BLaER1 treated with 17β-estradiol and CSF1 and Interleukin-3, amounts not matched to agents 10 nM and 100 nM (cell line): Measurements from ENCODE around the gene EHHADH.

ENCODE experiments used
- H3K27ac ChIP-seq, 11 experiments: shearing (Covaris generic); formaldehyde crosslinking; 2 replicates each; pipeline ENCODE4 v1.8.1; 2022
- H3K27me3 ChIP-seq, 11 experiments: shearing (Covaris generic); formaldehyde crosslinking; 2 replicates each; pipeline ENCODE4 v1.8.1; 2022
- H3K36me3 ChIP-seq, 11 experiments: shearing (Covaris generic); formaldehyde crosslinking; 2 replicates each; pipeline ENCODE4 v1.8.1; 2022
- H3K4me1 ChIP-seq, 10 experiments: shearing (Covaris generic); formaldehyde crosslinking; 2 replicates each; pipeline ENCODE4 v1.8.1; 2022
- H3K4me2 ChIP-seq, 11 experiments: shearing (Covaris generic); formaldehyde crosslinking; 2 replicates each; pipeline ENCODE4 v1.8.1; 2022
- H3K4me3 ChIP-seq, 10 experiments: shearing (Covaris generic); formaldehyde crosslinking; 2 replicates each; pipeline ENCODE4 v1.8.1; 2022
- H3K9ac ChIP-seq, 11 experiments: shearing (Covaris generic); formaldehyde crosslinking; 2 replicates each; pipeline ENCODE4 v1.8.1; 2022
- H3K9me3 ChIP-seq, 11 experiments: shearing (Covaris generic); formaldehyde crosslinking; replicated peaks in 1 of 11; 2 replicates each; pipeline ENCODE4 v1.8.1; 2022
- H4K20me1 ChIP-seq, 11 experiments: shearing (Covaris generic); formaldehyde crosslinking; 2 replicates each; pipeline ENCODE4 v1.8.1; 2022
- Cebpa-rat ChIP-seq, 11 experiments: shearing (Covaris generic); IDR thresholded peaks; 2 replicates each; pipeline ENCODE4 v1.8.1; 2022

The EHHADH gene

DNA sequence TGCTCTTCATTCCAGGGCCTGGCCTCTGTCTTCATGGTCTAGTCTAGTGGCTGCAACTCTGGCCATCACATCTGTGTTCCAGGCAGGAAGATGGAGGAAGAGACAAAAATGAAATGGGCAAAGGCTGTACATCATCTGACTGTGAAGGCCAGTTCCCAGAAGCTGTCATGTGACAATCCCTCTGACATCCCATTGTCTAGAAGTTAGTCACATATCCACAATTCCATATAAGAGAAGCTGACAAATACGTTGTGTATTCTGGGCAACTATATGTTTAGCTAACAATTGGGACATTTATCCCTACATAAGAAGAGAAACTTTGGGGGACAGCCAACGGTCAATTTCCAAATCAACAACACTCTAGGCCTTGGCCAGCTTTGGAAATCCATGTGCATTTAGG lies 66.5 kb downstream of the EHHADH start:
- Histone ChIP-seq H3K4me1 (no peaks in the 10 kb centered on the region), H3K27me3 (no peaks in the 10 kb centered on the region), H3K27ac (no peak overlapping the region), H4K20me1 (no peaks in the 10 kb centered on the region), H3K4me3 (no peak overlapping the region), H3K36me3 (no peaks in the 10 kb centered on the region), H3K9me3 (0 out of 22 replicates have a peak, but pooled peaks cover 0 to 3% (median 0%) of the 10 kb centered on the region in 11 experiments), H3K4me2 (no peak overlapping the region), H3K9ac (no peak overlapping the region)
- no peak for TF ChIP-seq Cebpa-rat (IDR thresholded peaks at IDR 0.05)

DNA sequence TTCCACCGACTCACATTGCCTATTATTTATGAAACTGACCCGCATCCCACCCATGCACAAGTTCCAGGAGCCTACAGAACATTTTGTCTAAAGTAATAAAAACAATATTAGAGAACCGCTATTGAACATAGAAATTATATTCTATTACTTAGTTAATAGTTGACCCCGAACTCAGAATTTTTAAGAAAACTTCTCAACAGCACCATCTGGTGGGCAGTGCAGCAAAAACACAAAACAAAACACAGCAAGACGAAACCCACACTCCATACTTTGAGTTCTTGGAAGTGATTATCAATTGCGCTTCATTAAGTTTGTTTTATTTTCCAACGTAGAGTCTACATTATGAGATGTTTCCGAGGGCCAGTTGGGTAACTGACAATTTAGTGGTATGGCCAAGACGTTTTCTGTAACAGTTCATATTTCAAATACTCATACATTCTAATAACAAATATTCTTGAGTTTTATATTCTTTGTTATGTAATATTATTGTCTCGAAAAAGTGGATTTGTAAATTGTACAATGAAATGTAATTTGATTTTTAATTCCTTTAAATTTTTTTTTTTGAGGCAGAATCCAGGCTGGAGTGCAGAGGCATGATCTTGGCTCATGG lies 77.0 kb downstream of the EHHADH start:
- Histone ChIP-seq H3K4me2 (no peak overlapping the region; a peak in 1 of 22 replicates), H3K27ac (no peak overlapping the region), H3K4me3 (no peak overlapping the region), H3K27me3 (no peaks in the 10 kb centered on the region), H3K4me1 (peaks cover 20 to 47% (median 34%) of the 10 kb centered on the region in 10 experiments), H4K20me1 (no peaks in the 10 kb centered on the region), H3K9ac (no peak overlapping the region), H3K9me3 (no peaks in the 10 kb centered on the region), H3K36me3 (no peaks in the 10 kb centered on the region)
- TF ChIP-seq Cebpa-rat (IDR thresholded peaks at IDR 0.05), result no peak

DNA sequence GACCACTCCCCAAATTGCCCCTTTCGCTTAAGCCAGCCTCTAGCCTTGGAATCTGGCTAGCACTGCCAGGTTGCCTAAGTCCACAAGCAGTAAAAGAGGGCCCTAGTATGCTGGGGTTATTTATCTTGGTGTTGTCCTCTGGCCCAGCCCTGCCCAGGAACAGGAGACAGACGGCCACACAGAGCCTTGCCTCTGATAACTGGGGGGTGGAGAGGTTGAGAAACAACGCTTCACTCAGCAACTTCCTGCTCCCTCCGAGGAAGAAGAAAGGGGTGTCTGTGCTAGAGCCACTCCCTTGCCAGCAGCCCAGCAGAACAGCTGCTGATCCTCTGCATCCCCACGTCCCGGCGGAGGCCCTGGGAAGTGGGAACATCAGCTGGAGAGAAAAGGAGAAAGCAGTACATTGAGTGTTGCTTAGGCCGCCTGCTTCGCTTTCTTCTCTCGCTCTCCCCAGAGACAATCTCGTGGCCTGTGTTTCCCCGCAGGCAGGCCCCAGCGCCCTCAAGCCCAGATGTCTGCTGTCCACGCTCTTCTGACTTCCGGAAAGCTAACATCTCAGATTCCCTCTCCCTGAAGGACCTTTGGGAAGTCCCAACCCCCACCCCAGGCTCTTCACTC lies 78.4 kb downstream of the EHHADH start:
- Histone ChIP-seq H4K20me1 (no peaks in the 10 kb centered on the region), H3K4me1 (peaks cover 20 to 53% (median 34%) of the 10 kb centered on the region in 10 experiments), H3K4me2 (peak overlapping the region; percentile 69 to 93 (median 77)), H3K27me3 (no peaks in the 10 kb centered on the region), H3K27ac (peak overlapping the region; percentile 69 to 93 (median 82)), H3K9ac (peak overlapping the region; percentile 67 to 80 (median 77); a peak in 21 of 22 replicates), H3K4me3 (peak overlapping the region in 8 of 10 experiments; percentile 3 to 48 (median 27); a peak in 10 of 20 replicates), H3K9me3 (no peaks in the 10 kb centered on the region), H3K36me3 (no peaks in the 10 kb centered on the region)
- TF ChIP-seq Cebpa-rat (IDR thresholded peaks at IDR 0.05), result peak in 1 of 11 experiments; percentile 32; a peak in 2 of 22 replicates

DNA sequence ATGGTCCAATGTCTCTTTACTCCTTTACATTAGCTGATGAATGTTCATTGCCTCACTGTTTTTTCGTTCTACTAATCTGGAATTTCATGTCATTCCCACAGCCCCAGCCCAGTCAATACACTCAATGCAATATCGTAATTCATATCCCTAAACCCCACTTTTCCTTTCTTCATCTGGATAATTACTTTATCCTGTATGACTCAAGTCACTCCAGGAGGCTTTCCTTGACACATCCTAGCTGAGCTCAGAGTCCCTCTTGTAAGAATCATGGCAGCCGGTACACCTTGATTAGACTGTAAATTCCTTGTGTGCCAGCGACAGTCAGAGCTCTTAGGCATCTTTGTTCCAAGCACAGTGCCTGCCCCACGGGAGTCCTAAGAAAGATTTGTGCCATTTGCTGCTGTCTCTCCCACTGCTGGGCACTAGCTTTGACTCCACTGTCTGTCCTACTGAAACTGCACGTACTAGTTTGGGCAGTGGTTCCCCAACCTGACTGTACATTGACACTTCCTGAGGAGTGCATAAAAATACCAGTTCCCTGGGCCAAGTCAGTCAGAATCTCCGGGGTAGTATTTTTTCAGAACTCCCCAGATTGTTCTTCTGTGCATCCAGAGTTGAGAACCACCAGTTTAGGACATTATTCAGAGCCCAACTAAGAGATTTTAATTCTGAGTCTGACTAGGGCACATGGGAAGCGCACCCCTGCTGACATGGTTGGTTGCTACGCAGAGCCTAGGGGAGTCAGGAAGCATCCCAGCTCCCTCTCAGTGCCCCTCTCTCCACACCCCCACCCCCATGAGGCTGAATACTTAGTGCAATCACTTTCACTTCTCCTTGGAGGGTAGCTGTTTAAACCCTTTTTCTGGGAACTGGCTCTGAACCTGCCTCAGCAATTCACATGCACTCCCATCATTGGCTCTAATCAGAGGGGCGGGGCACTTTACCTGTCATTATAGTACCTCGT lies 81.5 kb downstream of the EHHADH start:
- H3K27me3 ChIP-seq, result no peaks in the 10 kb centered on the region
- H4K20me1 ChIP-seq, result no peaks in the 10 kb centered on the region
- peak overlapping the region in 4 of 11 experiments; percentile 12 to 43 (median 14); a peak in 4 of 22 replicates for H3K27ac ChIP-seq
- H3K9ac ChIP-seq, result no peak overlapping the region
- H3K4me2 ChIP-seq, result peak overlapping the region; percentile 10 to 74 (median 34); a peak in 17 of 22 replicates
- H3K9me3 ChIP-seq, result no peaks in the 10 kb centered on the region
- H3K4me1 ChIP-seq, result peaks cover 20 to 53% (median 34%) of the 10 kb centered on the region in 10 experiments
- H3K36me3 ChIP-seq, result no peaks in the 10 kb centered on the region
- no peak overlapping the region for H3K4me3 ChIP-seq
- TF ChIP-seq Cebpa-rat (IDR thresholded peaks at IDR 0.05), result no peak

DNA sequence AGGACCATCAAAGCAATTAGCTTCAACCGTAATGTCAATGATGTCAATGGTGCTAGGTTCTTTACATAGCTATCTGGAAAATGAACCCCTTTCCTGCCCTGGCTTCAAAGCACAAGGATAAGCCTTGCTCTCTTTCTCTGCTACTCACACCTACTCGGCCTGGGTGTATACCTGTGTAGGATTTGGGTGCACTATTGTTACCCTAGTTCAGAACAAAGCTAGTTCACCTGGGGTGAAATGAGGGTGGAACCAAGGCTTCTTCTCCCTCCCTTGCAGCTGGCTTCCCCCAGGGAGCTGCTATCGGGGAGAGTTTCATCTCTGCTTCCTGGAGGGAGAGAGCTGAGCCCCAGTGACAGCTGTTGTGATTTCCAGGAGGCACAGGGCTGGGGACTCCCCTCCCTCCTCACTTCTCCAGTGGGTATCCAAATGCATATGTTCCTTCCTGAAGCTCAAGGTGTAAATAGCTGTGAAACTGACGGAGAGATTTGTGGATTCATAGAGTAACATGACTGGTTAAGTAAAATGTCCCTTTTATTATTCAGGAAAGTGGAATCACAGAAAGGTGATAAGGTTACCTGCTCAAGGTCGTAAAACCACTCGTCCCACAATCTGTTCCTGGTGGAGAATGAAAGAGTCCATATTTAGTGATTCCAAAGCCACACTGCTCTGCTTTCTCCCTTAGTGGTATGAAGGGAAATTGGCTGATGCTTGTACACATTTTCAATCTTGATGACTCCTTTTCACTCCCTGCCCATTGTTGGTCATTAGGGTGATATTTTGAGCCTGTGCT lies 89.2 kb downstream of the EHHADH start:
- Histone ChIP-seq H3K4me1 (peaks cover 0 to 8% (median 5%) of the 10 kb centered on the region in 10 experiments; a peak in 9 of 20 replicates), H4K20me1 (no peaks in the 10 kb centered on the region), H3K9ac (no peak overlapping the region), H3K4me2 (peak overlapping the region in 5 of 11 experiments; percentile 2 to 47 (median 22); a peak in 7 of 22 replicates), H3K9me3 (no peaks in the 10 kb centered on the region), H3K36me3 (no peaks in the 10 kb centered on the region), H3K4me3 (no peak overlapping the region), H3K27ac (no peak overlapping the region), H3K27me3 (no peaks in the 10 kb centered on the region)
- TF ChIP-seq Cebpa-rat (IDR thresholded peaks at IDR 0.05), result no peak

DNA sequence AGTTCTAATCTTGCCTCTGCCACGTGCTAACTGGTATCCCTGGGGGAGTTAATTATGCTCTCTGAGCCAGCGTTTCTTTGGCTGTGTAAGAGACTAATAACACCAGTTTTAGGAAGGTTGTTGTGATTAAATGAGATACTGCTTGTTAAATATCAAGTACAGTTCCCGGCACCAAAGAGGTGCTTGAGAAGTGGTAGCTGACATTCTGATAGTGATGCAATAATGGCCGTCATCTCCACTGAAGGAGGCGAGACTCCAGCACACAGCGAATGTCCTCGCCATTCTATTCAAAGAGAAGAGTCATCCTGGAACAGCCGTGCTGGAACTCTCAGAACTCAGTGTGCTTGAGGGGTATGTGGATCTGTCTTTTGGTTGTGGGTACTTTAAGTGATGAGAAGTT lies 91.2 kb downstream of the EHHADH start:
- 0 out of 22 replicates have a peak, but pooled peaks of 3 of the 11 experiments have one; percentile 14 to 30 (median 20) for TF ChIP-seq Cebpa-rat (IDR thresholded peaks at IDR 0.05)
- H3K9me3 ChIP-seq, result no peaks in the 10 kb centered on the region
- no peaks in the 10 kb centered on the region for H3K27me3 ChIP-seq
- no peak overlapping the region for H3K4me2 ChIP-seq
- no peak overlapping the region for H3K9ac ChIP-seq
- H4K20me1 ChIP-seq, result no peaks in the 10 kb centered on the region
- peaks cover 0 to 8% (median 5%) of the 10 kb centered on the region in 10 experiments; a peak in 9 of 20 replicates for H3K4me1 ChIP-seq
- H3K4me3 ChIP-seq, result no peak overlapping the region
- no peaks in the 10 kb centered on the region for H3K36me3 ChIP-seq
- no peak overlapping the region for H3K27ac ChIP-seq

DNA sequence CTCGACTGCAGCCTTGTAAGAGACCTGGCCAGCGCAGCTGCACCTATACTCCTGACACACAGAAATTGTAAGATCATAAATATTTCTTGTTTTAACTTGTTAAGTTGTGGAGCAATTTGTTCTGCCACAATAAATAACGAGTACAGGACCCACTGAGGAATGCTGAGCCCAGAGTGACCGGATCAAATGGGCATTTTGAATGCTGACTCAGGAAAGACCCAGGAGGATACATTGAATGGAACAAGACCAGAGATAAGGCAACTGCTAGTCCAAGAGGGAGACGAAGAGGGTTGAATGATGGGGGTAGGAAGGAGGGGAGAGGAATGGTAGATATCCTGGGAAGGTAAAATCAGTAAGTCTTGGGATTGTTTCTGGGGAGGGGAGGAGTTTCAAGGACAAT lies 92.1 kb downstream of the EHHADH start:
- Histone ChIP-seq H3K9me3 (no peaks in the 10 kb centered on the region), H3K4me2 (no peak overlapping the region), H3K4me1 (peaks cover 0 to 8% (median 5%) of the 10 kb centered on the region in 10 experiments; a peak in 9 of 20 replicates), H3K9ac (no peak overlapping the region), H3K4me3 (no peak overlapping the region), H3K27me3 (no peaks in the 10 kb centered on the region), H3K36me3 (no peaks in the 10 kb centered on the region), H3K27ac (no peak overlapping the region), H4K20me1 (no peaks in the 10 kb centered on the region)
- no peak for TF ChIP-seq Cebpa-rat (IDR thresholded peaks at IDR 0.05)

DNA sequence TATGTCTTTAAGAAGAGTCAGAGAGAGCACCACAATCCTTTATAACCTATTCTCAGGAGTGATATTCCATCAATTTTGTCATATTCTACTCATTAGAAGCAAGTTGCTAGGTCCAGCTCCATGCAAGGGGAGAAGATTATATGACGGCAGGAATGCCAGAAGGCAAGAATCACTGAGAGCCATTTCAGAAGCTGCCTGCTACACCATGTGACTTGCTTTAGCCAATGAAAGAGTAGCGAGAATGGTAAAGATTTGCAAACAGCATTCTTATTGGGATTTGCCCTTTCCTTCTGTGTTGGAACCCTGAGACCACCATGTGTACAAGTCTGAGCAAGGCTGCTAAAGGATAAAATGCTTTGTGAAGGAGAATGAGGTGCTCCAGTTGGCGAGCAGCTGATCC lies 96.5 kb downstream of the EHHADH start:
- Histone ChIP-seq H3K36me3 (no peaks in the 10 kb centered on the region), H3K4me3 (no peak overlapping the region), H3K9me3 (no peaks in the 10 kb centered on the region), H3K27me3 (peaks cover 21 to 34% (median 27%) of the 10 kb centered on the region in 11 experiments), H3K4me1 (peaks cover 0 to 10% (median 9%) of the 10 kb centered on the region in 10 experiments; a peak in 13 of 20 replicates), H4K20me1 (no peaks in the 10 kb centered on the region), H3K9ac (no peak overlapping the region), H3K27ac (no peak overlapping the region), H3K4me2 (no peak overlapping the region)
- no peak for TF ChIP-seq Cebpa-rat (IDR thresholded peaks at IDR 0.05)
